PC-9 (cell line): ENCODE data around the gene WDR43.

Experiments used
- CTCF ChIP-seq: fragments of 200-600 bp; sonication (generic); conservative IDR thresholded peaks from 2 replicates; pipeline ENCODE4 v1.6.1; 2017; ENCODE audit warnings: mixed run types, antibody characterized with exemption, mild to moderate bottlenecking, moderate library complexity
- EZH2 ChIP-seq: fragments of 200-600 bp; sonication (generic); IDR thresholded peaks from 2 replicates; pipeline ENCODE4 v1.8.0; 2017; ENCODE audit warnings: antibody characterized with exemption, low read depth

- TF ChIP-seq CTCF (no peak), EZH2 (no peak)
These were observed 84.6 kb downstream of the WDR43 start for GRCh38 chr2:28979041-28979440.
